ENCODE measurements around the gene ASRGL1.

GRCh38 chr11:62322524-62322923 lies 14.7 kb upstream of the ASRGL1 start:
- TF ChIP-seq, protein P1, sequence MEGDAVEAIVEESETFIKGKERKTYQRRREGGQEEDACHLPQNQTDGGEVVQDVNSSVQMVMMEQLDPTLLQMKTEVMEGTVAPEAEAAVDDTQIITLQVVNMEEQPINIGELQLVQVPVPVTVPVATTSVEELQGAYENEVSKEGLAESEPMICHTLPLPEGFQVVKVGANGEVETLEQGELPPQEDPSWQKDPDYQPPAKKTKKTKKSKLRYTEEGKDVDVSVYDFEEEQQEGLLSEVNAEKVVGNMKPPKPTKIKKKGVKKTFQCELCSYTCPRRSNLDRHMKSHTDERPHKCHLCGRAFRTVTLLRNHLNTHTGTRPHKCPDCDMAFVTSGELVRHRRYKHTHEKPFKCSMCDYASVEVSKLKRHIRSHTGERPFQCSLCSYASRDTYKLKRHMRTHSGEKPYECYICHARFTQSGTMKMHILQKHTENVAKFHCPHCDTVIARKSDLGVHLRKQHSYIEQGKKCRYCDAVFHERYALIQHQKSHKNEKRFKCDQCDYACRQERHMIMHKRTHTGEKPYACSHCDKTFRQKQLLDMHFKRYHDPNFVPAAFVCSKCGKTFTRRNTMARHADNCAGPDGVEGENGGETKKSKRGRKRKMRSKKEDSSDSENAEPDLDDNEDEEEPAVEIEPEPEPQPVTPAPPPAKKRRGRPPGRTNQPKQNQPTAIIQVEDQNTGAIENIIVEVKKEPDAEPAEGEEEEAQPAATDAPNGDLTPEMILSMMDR (IDR thresholded peaks at IDR 0.05 in 8 of 11, conservative IDR thresholded peaks at IDR 0.05 in 3 of 11) = no peak
- TF ChIP-seq POLR2AphosphoS5 (IDR thresholded peaks at IDR 0.05) = no peak
